ENCODE data around the gene ACER3. TPM values are rescaled to one million over a fixed set of nuclear protein-coding genes. Genes with fewer than 3 reads are reported as not detected.

The ACER3 gene
- total and polyA plus RNA-seq, 2 experiments from 2014 or later = 6.2 to 26.5 TPM

- Histone ChIP-seq H4K20me1 (replicated peaks; ENCODE audit: insufficient read depth) (no peaks in the 10 kb centered on the region; the same call in 1 of the 2 replicates), H3K4me1 (ENCODE audit: insufficient read depth) (0 out of 2 replicates have a peak, but pooled peaks cover 3% of the 10 kb centered on the region), H3K36me3 (ENCODE audit: insufficient read depth) (no peaks in the 10 kb centered on the region), H3K4me3 (no peak overlapping the region), H3F3A (replicated peaks; ENCODE audit: low read depth) (no peaks in the 10 kb centered on the region), H3K4me2 (no peak overlapping the region), H3K27me3 (ENCODE audit: insufficient read depth) (peaks cover 41% of the 10 kb centered on the region), H3K79me2 (replicated peaks; ENCODE audit: insufficient read depth) (no peaks in the 10 kb centered on the region), H3K9me2 (ENCODE audit: insufficient read depth) (no peaks in the 10 kb centered on the region), H3K27ac (ENCODE audit: low read depth) (no peak overlapping the region), H2AFZ (no peak overlapping the region)
- no peak for DNase-seq (ENCODE audit: low spot score)
- H3K36me3 Mint-ChIP-seq (ENCODE audit: low read depth) = peaks cover 8% of the 10 kb centered on the region
- H3K4me3 Mint-ChIP-seq = no peak overlapping the region; the same call in 2 of the 3 replicates
- H3K9me3 Mint-ChIP-seq = peaks cover 24% of the 10 kb centered on the region
- no peak overlapping the region for H3K27ac Mint-ChIP-seq
- peaks cover 52% of the 10 kb centered on the region for H3K27me3 Mint-ChIP-seq (ENCODE audit: insufficient read depth, low read depth, poor library complexity)
- peaks cover 6% of the 10 kb centered on the region; the same call in 2 of the 3 replicates for H3K4me1 Mint-ChIP-seq
- no peak for ATAC-seq
- peak in 1 of 2 experiments; percentile 35; a peak in 2 of 4 replicates for TF ChIP-seq CTCF (conservative IDR thresholded peaks at IDR 0.05; ENCODE audit: low read depth in 2 of 2)
- no peak for TF ChIP-seq CREB1 (CRISPR knock-in tag; IDR thresholded peaks at IDR 0.05; ENCODE audit: low read depth)
Observed at GRCh38 chr11:77040889-77041288, 180.2 kb downstream of the ACER3 start.

GRCh38 chr11:77042111-77042726 is 181.5 kb downstream of the ACER3 start:
- H3K4me1 Mint-ChIP-seq = peaks cover 9% of the 10 kb centered on the region
- Histone ChIP-seq H3K27ac (ENCODE audit: low read depth) (no peak overlapping the region), H3K27me3 (ENCODE audit: insufficient read depth) (peaks cover 41% of the 10 kb centered on the region), H3K36me3 (ENCODE audit: insufficient read depth) (no peaks in the 10 kb centered on the region), H3K9me2 (ENCODE audit: insufficient read depth) (no peaks in the 10 kb centered on the region), H3K4me2 (no peak overlapping the region), H2AFZ (no peak overlapping the region), H3F3A (replicated peaks; ENCODE audit: low read depth) (no peaks in the 10 kb centered on the region), H4K20me1 (replicated peaks; ENCODE audit: insufficient read depth) (no peaks in the 10 kb centered on the region; the same call in 1 of the 2 replicates), H3K79me2 (replicated peaks; ENCODE audit: insufficient read depth) (no peaks in the 10 kb centered on the region), H3K4me3 (no peak overlapping the region), H3K4me1 (ENCODE audit: insufficient read depth) (0 out of 2 replicates have a peak, but pooled peaks cover 5% of the 10 kb centered on the region)
- peaks cover 55% of the 10 kb centered on the region for H3K27me3 Mint-ChIP-seq (ENCODE audit: insufficient read depth, low read depth, poor library complexity)
- no peak overlapping the region for H3K4me3 Mint-ChIP-seq
- H3K9me3 Mint-ChIP-seq = peaks cover 21% of the 10 kb centered on the region
- no peak for ATAC-seq
- DNase-seq (ENCODE audit: low spot score) = no peak
- peaks cover 8% of the 10 kb centered on the region for H3K36me3 Mint-ChIP-seq (ENCODE audit: low read depth)
- no peak overlapping the region for H3K27ac Mint-ChIP-seq
- TF ChIP-seq JUNB (IDR thresholded peaks at IDR 0.05; ENCODE audit: unreplicated experiment) = no peak
- TF ChIP-seq STAT1 (IDR thresholded peaks at IDR 0.05; ENCODE audit: unreplicated experiment) = no peak
- TF ChIP-seq EZH2phosphoT487 (IDR thresholded peaks at IDR 0.05; ENCODE audit: unreplicated experiment) = no peak
- TF ChIP-seq ZNF114 (CRISPR knock-in tag; IDR thresholded peaks at IDR 0.05) = no peak
- no peak for TF ChIP-seq REST (IDR thresholded peaks at IDR 0.05; ENCODE audit: unreplicated experiment)
- no peak for TF ChIP-seq ETS1 (IDR thresholded peaks at IDR 0.05)
